Measurements from ENCODE around the gene FLT4.

Gene FLT4

GRCh38 chr5:180603076-180603594 is 46.3 kb downstream of the FLT4 start:
- DNase-seq = no peak

GRCh38 chr5:180602481-180603075 is 46.8 kb downstream of the FLT4 start:
- no peak for DNase-seq

- DNase-seq = no peak
These were observed 47.6 kb downstream of the FLT4 start for GRCh38 chr5:180601591-180602480.

GRCh38 chr5:180600554-180601041 is 48.8 kb downstream of the FLT4 start:
- DNase-seq = no peak

- no peak for DNase-seq
These were observed 49.3 kb downstream of the FLT4 start for GRCh38 chr5:180599981-180600553.

GRCh38 chr5:180599590-180599914 is 49.8 kb downstream of the FLT4 start:
- DNase-seq = no peak

GRCh38 chr5:180598797-180599589 is 50.4 kb downstream of the FLT4 start:
- no peak for DNase-seq

- no peak for DNase-seq
These were observed 51.1 kb downstream of the FLT4 start for GRCh38 chr5:180598316-180598701.

- no peak for DNase-seq
These were observed 52.6 kb downstream of the FLT4 start for GRCh38 chr5:180596668-180597231.

GRCh38 chr5:180596115-180596667 is 53.2 kb downstream of the FLT4 start:
- no peak for DNase-seq

- no peak for DNase-seq
These were observed 53.9 kb downstream of the FLT4 start for GRCh38 chr5:180595381-180596114.

GRCh38 chr5:180595046-180595379 is 54.4 kb downstream of the FLT4 start:
- no peak for DNase-seq

- DNase-seq = no peak
These were observed 54.9 kb downstream of the FLT4 start for GRCh38 chr5:180594311-180595045.

- no peak for DNase-seq
These were observed 55.8 kb downstream of the FLT4 start for GRCh38 chr5:180593446-180594206.

- no peak for DNase-seq
These were observed 57.2 kb downstream of the FLT4 start for GRCh38 chr5:180592176-180592575.

- no peak for DNase-seq
These were observed 58.0 kb downstream of the FLT4 start, which contains the start of gene SCGB3A1 for GRCh38 chr5:180591311-180591887. Gene SCGB3A1, minus strand, starts transcription at chr5:180591499. Its CDS starts 37 bp downstream, at chr5:180591462.

GRCh38 chr5:180590543-180591310 is 58.7 kb downstream of the FLT4 start:
- no peak for DNase-seq

- DNase-seq = no peak
These were observed 59.4 kb downstream of the FLT4 start for GRCh38 chr5:180589771-180590542.
